ENCODE measurements around the gene FAM229A. TPM values are rescaled to one million over a fixed set of nuclear protein-coding genes. Genes with fewer than 3 reads are reported as not detected.

Gene FAM229A
- polyA plus RNA-seq, 4 donors, result 4.9 to 69.8 (median 28.0) TPM

GRCh38 chr1:32318127-32318869 is 44.0 kb downstream of the FAM229A start:
- Histone ChIP-seq H3K4me1 (ENCODE audit: control insufficient read depth in 3 of 3, insufficient read depth in 2 of 3, low read depth in 1 of 3, low read length in 2 of 3) (peaks cover 3 to 22% (median 7%) of the 10 kb centered on the region in 3 donors), H3K36me3 (ENCODE audit: control insufficient read depth in 3 of 3, insufficient read depth in 2 of 3, low read depth in 1 of 3, low read length in 3 of 3) (peaks cover 5 to 35% (median 9%) of the 10 kb centered on the region in 3 donors), H3K4me3 (ENCODE audit: low read depth in 1 of 3, low read length in 3 of 3) (no peak overlapping the region), H3K9me3 (ENCODE audit: control insufficient read depth in 2 of 2, insufficient read depth in 1 of 2, low read depth in 1 of 2, low read length in 1 of 2) (no peaks in the 10 kb centered on the region), H3K27ac (ENCODE audit: low read depth in 1 of 3, low read length in 2 of 3) (no peak overlapping the region), H3K27me3 (ENCODE audit: control insufficient read depth in 3 of 3, insufficient read depth in 3 of 3, low read length in 3 of 3) (no peaks in the 10 kb centered on the region)
- FAIRE-seq (no peak), DNase-seq (no peak)
- 94 to 95% (median 94%) methylated on average over 10 of the region's 10 CpGs for WGBS, 3 donors

- no peak overlapping the region for H3K27ac ChIP-seq (ENCODE audit: low read depth in 1 of 3, low read length in 2 of 3)
- no peaks in the 10 kb centered on the region for H3K27me3 ChIP-seq (ENCODE audit: control insufficient read depth in 3 of 3, insufficient read depth in 3 of 3, low read length in 3 of 3)
- H3K9me3 ChIP-seq (ENCODE audit: control insufficient read depth in 2 of 2, insufficient read depth in 1 of 2, low read depth in 1 of 2, low read length in 1 of 2), result no peaks in the 10 kb centered on the region
- no peak for FAIRE-seq
- 72 to 79% (median 77%) methylated on average over 3 of the region's 3 CpGs for WGBS, 3 donors
- DNase-seq, result no peak
- peaks cover 5 to 38% (median 9%) of the 10 kb centered on the region in 3 donors for H3K36me3 ChIP-seq (ENCODE audit: control insufficient read depth in 3 of 3, insufficient read depth in 2 of 3, low read depth in 1 of 3, low read length in 3 of 3)
- peaks cover 3 to 8% (median 8%) of the 10 kb centered on the region in 3 donors for H3K4me1 ChIP-seq (ENCODE audit: control insufficient read depth in 3 of 3, insufficient read depth in 2 of 3, low read depth in 1 of 3, low read length in 2 of 3)
- no peak overlapping the region for H3K4me3 ChIP-seq (ENCODE audit: low read depth in 1 of 3, low read length in 3 of 3)
Measured at GRCh38 chr1:32316903-32317277, 45.4 kb downstream of the FAM229A start.

GRCh38 chr1:32311709-32312393 is 50.4 kb downstream of the FAM229A start:
- Histone ChIP-seq H3K27me3 (ENCODE audit: control insufficient read depth in 3 of 3, insufficient read depth in 3 of 3, low read length in 3 of 3) (no peaks in the 10 kb centered on the region), H3K9me3 (ENCODE audit: control insufficient read depth in 2 of 2, insufficient read depth in 1 of 2, low read depth in 1 of 2, low read length in 1 of 2) (no peaks in the 10 kb centered on the region), H3K4me3 (ENCODE audit: low read depth in 1 of 3, low read length in 3 of 3) (no peak overlapping the region), H3K36me3 (ENCODE audit: control insufficient read depth in 3 of 3, insufficient read depth in 2 of 3, low read depth in 1 of 3, low read length in 3 of 3) (peaks cover 2 to 15% (median 3%) of the 10 kb centered on the region in 3 donors), H3K4me1 (ENCODE audit: control insufficient read depth in 3 of 3, insufficient read depth in 2 of 3, low read depth in 1 of 3, low read length in 2 of 3) (peaks cover 0 to 14% (median 5%) of the 10 kb centered on the region in 3 donors), H3K27ac (ENCODE audit: low read depth in 1 of 3, low read length in 2 of 3) (no peak overlapping the region)
- DNase-seq, result no peak
- WGBS, 3 donors, result 7 to 37% (median 16%) methylated on average over 2 of the region's 2 CpGs
- no peak for FAIRE-seq

Other genes with a start within 250 kb of the FAM229A start
- gene TXLNA, start 182.8 kb downstream of the FAM229A start, polyA plus RNA-seq, result 10 to 100 TPM in 2 of 4 donors, 1 to 10 TPM in 2; 6.9 to 28.1 (median 18.1) TPM
- 1 to 10 TPM; 2.5 to 9.3 (median 6.2) TPM for gene CCDC28B, start 161.9 kb downstream of the FAM229A start, polyA plus RNA-seq
- gene IQCC, start 156.8 kb downstream of the FAM229A start, polyA plus RNA-seq, result 1 to 10 TPM in 3 of 4 donors, under 1 TPM in 1; 0.54 to 4.8 (median 1.8) TPM
- under 1 TPM in 1 of 4 donors, not detected in 3; 0.41 TPM for gene DCDC2B, start 153.4 kb downstream of the FAM229A start, polyA plus RNA-seq
- gene TMEM234, start 140.1 kb downstream of the FAM229A start, polyA plus RNA-seq, result 10 to 100 TPM in 2 of 4 donors, 1 to 10 TPM in 2; 6.5 to 22.1 (median 10.5) TPM
- 100 to 1,000 TPM; 158 to 234 (median 169) TPM for gene EIF3I, start 140.1 kb downstream of the FAM229A start, polyA plus RNA-seq
- gene FAM167B, start 115.3 kb downstream of the FAM229A start, polyA plus RNA-seq, result 1 to 10 TPM; 1.4 to 6.4 (median 2.6) TPM
- 10 to 100 TPM in 1 of 4 donors, 1 to 10 TPM in 3; 3.1 to 14.1 (median 4.0) TPM for gene LCK, start 111.2 kb downstream of the FAM229A start, polyA plus RNA-seq
- 100 to 1,000 TPM in 3 of 4 donors, 10 to 100 TPM in 1; 87.0 to 161 (median 112) TPM for gene HDAC1, start 70.4 kb downstream of the FAM229A start, polyA plus RNA-seq
- 100 to 1,000 TPM in 2 of 4 donors, 10 to 100 TPM in 2; 55.9 to 132 (median 91.1) TPM for gene MARCKSL1, start 26.3 kb downstream of the FAM229A start, polyA plus RNA-seq
- 1 to 10 TPM in 1 of 4 donors, under 1 TPM in 2, not detected in 1; 0.45 to 5.2 (median 0.48) TPM for gene TSSK3, start 54 bp upstream of the FAM229A start, polyA plus RNA-seq
- 10 to 100 TPM; 38.5 to 61.2 (median 39.4) TPM for gene BSDC1, start 32.0 kb upstream of the FAM229A start, polyA plus RNA-seq
- gene ZBTB8B, start 102.6 kb upstream of the FAM229A start, polyA plus RNA-seq, result under 1 TPM in 2 of 4 donors, not detected in 2; 0.03 to 0.10 TPM
- 1 to 10 TPM in 3 of 4 donors, under 1 TPM in 1; 0.89 to 7.0 (median 2.2) TPM for gene ZBTB8A, start 176.9 kb upstream of the FAM229A start, polyA plus RNA-seq